ENCODE measurements around the gene MTUS2.

DNA sequence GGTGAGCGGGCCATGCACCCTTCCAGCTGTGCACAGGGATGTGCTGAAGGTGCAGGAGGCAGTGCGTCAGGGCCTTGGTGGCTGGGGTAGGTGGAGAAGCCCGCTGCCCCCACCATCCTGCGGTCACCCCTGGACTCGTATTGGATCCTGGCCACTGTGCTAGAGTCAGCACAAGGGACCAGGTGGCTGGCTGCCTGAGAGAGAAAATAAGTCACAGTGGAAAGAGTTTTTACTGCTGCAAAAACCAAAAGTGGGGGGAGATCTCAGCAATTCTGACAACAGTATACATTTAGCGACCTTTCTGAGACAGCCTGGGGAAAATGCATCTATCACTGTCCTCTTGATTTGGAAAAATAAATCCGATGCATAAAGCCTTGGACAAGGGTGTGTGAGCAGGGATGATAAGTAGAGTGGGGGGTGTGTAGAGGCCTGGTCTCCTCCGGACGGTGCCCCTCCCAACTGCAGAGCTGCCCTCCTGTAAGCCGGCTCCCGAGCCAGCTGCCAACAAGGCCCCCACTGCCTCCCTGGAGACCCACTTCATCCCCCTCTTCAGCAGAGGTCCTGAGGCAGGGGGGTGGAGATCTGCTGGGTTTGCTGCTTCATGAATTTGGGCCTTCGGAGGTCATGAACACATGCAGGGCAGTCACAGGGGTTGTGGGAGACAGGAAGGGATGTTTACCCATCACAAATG lies 691.1 kb downstream of the MTUS2 start:
- TF ChIP-seq CTCF (IDR thresholded peaks at IDR 0.05; ENCODE audit: poor library complexity) (no peak), EZH2 (IDR thresholded peaks at IDR 0.05; ENCODE audit: borderline replicate concordance) (no peak), EZH2phosphoT487 (IDR thresholded peaks at IDR 0.05; ENCODE audit: low read depth, severe bottlenecking, unreplicated experiment) (no peak)

Data from hepatocyte (in vitro differentiated cells).